CD4-positive, alpha-beta T cell treated with Interleukin-4 for 4 hours (primary cell): ENCODE results near the gene SYF2.
"Not testable (repeated sequence)": the region's sequence is repeated elsewhere in the genome, so short reads cannot be mapped to it uniquely, and the experiment has no call there.

Source experiments
- DNase-seq: peaks from one replicate; pipeline ENCODE4 v3.0.0-alpha.2; 2020

Gene SYF2

DNA sequence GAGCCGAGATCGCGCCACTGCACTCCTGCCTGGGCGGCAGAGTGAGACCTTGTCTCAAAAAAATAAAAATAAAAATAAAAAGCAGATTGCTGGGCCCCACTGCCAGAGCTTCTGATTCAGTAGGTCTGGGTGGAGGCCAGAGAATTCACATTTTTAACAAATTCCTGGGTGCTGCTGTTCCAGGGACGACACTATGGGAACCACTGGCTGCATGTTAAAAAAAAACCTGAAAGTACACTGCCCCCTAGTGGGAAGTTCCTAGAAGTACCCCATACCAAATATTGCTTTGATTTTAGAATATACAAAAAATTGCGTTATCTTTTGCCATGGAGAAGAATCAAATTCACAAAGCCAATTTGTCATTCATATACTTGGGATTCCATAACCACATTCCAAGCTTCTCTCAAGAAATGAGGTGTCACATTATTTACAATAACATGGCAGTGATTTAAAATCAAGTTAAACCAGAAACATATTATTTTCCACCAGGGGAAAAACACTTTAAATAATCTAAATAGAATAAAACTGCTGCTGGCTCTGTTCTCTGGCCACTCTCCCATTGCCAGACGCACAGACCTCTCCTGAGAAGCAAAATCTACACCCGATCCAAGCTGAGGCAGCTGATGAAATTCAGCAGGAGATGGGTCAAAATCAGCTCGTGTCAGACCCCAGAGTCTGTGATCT is 27.4 kb downstream of the SYF2 start:
- peak; percentile 30 for DNase-seq

DNA sequence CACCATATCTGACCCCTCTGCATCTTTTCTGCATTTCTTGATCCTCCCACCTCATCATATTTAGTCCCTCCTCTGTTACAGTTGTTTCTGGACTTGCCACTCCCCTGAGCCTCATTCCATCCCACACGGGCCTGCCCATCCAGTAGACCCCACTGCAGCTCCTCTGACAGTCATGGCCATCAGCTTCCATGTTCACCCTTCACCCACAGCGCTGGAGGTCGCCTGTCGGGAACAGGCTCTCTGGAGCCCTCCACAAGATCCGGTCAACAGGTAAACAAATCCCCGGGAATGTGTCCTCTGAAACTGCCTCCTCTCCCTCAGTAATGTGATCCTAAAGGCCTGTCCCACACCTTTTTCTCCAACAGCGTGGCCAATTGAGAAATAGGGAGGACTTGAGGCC is 31.3 kb downstream of the SYF2 start:
- DNase-seq, result no peak

DNA sequence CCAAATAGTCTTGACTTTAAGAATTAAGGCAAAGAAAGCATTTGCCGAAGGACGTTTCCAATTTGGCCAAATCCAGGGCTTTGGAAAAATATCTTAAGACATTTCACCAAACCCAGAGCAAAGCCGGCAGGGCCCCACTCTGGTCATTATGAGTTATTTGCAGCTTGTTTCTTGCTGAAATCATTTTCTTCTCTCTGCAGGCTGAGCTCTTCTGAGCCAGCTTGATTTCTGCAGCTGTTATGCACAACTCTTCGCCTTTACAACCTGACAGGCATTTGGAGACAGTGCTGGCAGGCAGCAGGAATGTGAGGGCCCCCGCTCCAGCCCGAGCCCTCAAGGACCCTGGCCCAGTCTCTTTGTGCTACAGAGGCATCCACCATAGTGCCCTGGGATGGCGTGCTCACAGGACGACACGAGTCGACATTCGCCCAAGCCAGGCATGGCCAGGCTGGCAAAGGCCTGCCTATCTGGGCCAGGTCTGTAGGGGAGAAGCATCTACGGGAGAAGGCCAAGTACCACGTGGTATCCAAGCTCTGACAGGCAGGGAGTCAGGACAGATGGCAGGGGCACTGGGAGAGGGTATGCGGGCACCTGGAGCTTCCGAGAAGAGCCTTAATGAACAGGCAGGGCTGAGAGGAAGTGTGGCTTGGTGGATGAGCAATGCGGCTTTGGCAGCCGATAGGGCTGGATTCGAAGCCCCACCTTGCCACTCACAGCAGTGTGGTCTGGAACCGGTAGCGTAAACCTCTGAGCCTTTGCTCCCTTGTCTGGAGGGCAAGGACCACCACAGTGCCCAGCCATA is 32.3 kb downstream of the SYF2 start:
- DNase-seq, result no peak

DNA sequence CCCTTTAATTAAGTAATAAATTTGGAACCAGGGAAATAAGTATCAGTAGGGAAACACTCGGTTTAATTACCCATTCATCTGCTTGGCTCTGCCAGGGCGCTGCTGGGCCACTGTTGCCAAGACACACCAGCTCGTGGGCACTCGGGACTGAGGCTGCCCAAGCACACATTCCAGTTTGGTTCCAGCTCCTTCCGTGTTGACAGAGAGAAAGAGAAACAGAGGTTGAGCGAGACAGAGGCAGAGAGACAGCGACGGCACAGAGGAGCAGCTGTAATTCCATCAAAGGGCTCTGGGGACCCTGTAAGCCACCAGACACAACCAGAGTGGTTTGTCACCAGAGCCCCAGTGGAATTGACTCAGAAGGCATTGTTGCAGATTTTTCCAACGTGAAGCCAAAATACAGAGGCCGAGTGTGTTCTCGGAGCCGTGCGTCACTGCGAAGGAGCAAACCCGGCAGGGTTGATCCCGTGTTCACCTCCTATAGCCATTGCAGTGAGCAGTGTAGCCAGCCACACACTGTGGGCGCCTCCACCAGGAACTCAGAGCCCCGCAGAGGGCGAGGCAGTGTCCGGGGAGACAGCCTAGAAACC is 33.5 kb downstream of the SYF2 start:
- no peak for DNase-seq

DNA sequence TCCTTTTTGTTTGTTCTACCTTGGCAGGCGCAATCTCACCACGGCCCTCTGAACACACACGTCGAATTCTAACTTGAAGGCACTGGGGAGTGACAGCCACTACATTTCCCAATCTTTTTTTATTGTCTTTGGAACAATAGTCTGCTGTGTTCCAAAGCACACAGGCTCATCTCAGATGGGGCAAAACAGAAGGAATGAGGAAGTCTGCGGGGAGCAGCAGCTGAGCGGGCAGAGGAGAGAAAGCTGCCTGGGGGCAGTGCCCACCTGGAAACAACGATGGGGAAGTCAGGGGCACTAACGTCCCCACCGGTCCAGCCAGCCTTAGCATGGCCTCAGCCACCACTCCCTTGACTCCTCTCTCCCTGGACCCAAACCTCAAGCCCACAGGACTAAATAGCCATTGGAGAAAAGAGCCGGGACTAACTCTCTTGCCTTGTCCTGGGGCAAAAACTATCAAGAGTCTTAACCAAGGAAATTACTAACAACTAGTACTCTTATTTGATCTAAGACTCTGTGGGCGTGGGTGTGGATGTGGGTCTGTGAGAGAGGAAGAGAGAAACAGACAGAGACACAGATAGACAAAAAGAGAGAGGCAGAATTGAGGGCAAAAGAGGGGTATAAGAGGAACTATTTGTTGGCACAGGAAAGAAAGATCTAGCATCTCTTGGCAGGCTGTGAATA is 34.2 kb downstream of the SYF2 start:
- DNase-seq, result no peak

DNA sequence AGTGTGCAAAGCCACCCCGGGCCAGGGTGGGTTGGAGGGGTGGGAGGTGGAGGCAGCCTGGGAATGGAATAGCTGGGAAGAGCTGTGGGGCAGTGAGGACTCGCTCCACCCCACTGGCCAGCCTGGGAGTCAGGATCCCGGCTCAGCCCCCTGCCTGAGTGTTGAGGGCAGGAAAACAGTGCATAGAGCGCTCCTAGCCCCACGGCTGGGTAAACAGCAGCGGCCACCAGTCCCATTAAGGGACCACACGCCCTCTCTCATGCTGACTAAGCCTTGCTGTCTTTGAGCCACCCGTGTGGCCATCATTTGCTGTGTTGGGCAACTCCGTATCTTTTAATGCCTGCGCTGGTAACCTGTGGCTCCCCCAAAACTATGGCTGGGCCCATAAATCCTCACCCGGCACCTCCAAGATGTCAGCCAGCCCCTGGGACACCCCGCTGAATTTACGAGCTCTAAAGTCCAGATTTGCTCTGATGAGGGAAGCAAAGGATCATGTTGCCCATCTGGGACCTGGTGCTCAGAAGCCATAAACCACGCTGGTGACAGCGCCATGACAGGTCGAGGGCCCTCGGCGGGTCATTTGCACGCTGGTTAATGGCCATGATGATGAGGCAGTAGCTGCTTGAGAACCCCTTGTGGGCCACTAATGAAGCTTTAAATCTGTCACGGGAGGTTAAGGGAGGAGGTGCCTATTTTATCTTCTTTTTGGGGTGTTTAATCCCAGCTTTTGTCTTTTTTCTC is 34.9 kb downstream of the SYF2 start:
- DNase-seq, result no peak

DNA sequence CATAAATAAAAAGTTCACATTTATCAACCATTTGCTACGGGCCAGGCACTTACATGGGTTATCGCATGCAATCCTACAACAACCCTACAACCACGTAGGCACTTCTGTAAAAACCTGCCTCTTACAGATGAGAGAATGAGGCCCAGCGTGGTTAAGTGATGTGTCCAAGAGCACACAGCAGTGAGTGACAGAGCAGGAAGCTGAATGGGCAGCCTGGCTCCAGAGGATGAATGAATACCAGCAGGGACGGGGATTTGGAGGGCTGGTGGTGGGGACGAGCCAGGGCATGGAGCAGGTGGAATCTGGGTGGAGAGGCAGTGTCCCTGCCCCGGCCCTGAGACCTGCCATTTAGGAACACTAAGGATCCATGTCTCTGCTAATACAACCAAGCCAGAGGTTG is 35.5 kb downstream of the SYF2 start:
- DNase-seq, result no peak

DNA sequence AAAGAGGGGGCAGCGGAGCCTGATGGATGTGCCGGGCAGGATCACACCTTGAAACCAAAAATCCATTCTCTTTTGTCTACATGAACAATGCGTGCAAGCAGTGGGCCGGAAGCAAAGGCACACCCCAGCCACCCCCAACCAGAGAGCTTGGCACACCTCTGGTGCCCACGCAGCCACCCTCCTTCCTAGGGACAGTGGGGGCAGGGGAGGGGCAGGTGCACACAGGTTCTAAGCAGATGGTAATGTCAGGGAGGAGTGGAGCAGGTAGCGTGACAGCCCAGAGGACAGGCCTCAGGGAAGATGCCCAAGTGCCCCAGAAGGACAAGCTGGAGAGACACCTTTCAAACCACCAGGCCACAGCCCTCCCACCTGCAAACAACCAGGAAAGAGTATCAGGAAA is 36.5 kb downstream of the SYF2 start:
- no peak for DNase-seq

DNA sequence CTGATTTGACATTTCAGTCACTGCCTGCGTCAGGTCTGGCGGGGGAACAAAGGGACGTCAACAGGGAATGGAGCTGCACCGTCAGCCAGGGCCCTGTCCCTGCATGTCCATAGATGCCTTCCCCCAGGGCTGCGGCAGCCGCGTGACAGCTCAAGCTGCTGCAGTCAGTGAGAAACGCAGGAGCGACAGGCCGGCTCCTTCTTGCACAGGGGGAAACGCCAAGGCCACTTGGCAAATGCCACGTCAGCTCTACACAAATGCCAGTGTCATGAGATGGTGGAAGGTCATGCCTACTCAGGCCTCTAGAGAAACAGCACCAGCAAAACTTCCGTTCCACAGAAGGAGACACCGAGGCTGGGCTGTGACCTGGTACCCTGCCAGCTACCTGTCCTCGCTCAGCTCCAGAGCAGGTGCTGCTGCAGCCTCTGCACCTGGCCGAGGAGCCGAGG is 37.7 kb downstream of the SYF2 start:
- DNase-seq, result no peak

DNA sequence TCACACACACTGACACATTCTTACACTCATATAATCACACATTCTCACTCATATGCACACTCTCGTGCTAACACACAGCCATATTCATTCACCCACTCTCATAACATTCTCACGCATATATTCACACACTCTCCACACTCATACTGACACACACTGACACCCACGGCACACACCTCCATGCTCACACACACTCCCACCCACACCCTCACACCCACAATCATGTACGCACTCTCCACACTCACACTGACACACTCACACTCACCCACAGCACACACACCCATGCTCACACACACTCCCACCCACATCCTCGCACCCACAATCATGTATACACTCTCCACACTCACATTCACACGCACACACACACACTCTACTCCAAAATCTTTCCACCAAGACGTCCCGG is 38.2 kb downstream of the SYF2 start:
- DNase-seq, result no peak

DNA sequence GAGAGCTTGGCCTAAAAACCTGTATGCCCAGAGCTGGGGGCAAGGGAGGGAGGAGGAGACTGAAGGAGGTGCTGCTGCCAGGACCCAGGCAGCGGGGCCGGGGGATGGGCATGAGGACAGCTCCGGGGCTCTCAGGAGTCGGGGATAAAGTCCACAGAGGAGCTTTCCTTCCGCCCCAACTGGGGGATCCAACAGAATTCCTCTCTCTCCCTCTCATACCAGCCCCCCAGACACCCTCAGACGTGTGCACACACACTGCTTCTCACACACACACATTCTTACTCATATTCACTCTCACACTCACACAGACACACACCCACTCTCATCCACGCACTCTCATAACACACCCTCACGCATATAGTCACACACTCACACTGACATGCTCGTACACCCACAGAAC is 39.1 kb downstream of the SYF2 start:
- no peak for DNase-seq

DNA sequence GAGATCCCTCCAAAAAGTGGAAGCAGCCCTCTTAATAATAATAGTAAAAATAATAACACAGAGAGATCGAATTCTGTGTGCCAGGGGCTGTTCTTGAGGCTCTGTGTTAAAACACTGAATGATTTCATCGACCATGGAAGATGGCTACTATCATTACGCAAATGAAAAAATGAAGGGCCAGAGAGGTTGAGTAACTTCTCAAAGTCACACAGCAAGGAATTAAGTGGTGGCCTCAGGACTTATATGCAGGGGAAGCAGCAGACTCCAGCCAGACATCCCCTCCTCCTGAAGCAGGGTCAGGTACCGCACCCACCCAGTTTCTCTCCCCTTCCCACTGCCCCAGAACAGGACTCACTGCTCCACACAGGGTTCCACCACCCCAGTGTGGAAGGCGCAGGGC is 40.1 kb downstream of the SYF2 start:
- no peak for DNase-seq

DNA sequence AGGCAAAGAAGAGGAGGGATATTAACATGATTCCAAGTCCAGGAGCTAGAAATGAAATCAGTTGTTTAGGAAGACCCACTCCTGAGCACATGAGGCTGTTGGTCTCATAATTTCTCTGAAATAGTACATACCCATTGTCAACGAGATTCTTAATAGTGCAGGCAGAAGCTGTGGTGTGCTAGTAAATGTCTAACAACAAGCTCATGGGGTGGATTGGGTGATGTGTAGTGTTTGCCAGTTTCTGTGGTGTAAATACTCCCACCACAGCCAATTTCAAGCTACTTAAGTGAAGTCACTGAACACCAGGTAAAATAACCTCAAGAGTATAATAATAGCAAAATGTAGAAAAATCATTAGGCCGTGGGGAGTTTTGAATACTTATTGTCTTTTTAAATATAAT is 42.0 kb downstream of the SYF2 start:
- no peak for DNase-seq

DNA sequence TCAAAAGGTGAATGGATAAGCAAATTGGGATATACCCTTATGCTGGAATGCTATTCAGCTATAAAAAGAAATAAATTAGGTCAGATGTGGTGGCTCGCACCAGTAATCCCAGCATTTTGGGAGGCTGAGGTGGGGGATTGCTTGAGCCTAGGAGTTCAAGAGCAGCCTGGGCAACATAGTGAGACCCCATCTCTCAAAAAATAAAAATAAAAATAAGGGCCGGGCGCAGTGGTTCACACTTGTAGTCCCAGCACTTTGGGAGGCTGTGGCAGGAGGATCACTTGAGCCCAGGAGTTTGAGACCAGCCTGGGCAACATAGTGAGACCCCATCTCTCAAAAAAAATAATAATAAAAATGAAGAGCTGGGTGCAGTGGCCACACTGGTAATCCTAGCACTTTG is 44.4 kb downstream of the SYF2 start:
- DNase-seq, result not testable (repeated sequence)

DNA sequence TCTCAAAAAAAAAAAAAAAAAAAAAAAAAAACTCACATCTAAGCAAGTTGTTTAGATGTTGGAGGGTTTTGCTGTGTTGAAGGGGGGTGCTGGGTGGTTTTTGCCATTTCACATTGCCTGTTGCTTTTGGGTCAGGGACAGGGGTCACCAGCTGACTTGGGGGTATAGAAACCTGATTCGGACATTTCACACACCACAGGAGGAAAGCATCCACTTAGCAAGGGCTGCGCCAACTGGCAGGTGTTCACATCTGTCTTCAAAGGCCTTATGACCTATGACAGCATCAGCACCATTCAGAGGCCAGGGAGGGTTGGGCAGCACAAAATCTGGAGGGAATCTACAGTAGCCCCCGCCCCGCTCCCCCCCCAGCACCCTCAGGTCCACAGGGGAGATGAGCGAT is 45.2 kb downstream of the SYF2 start:
- DNase-seq, result no peak

DNA sequence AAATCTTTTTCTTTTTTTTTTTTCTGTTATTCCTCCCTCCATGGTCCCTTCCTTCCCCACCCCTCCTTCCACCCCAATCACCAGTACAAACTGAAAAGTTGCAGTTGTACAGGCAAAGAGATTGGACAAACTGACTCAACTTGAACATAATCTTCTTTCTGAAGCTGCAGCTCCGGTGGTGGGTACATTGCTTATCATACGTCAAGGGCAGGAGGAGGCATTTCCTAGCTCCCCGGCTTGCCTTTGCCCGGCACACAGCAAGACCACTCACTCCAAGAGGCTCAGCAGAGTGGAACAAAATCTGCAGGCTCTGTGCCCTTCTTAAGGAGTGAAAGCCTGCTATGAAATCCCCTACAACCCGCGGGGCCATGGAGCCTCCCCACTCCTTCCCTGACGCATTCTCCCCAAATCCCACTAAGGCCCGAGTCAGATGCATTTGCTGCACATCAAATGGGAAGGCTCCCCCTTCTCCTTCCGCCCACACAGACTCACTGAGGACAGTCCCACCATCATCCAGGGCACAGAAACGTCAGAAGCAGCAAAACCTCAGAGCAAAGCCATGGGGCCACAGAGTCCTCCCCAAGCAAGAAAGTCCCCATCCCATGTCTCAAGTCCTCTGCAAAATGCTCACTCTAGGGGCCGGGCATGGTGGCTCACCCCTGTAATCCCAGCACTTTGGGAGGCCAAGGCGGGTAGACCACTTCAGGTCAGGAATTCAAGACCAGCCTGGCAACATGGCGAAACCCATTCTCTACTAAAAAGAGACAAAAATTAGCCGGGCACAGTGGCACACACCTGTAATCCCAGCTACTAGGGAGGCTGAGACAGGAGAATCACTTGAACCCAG is 45.9 kb downstream of the SYF2 start:
- DNase-seq, result no peak

DNA sequence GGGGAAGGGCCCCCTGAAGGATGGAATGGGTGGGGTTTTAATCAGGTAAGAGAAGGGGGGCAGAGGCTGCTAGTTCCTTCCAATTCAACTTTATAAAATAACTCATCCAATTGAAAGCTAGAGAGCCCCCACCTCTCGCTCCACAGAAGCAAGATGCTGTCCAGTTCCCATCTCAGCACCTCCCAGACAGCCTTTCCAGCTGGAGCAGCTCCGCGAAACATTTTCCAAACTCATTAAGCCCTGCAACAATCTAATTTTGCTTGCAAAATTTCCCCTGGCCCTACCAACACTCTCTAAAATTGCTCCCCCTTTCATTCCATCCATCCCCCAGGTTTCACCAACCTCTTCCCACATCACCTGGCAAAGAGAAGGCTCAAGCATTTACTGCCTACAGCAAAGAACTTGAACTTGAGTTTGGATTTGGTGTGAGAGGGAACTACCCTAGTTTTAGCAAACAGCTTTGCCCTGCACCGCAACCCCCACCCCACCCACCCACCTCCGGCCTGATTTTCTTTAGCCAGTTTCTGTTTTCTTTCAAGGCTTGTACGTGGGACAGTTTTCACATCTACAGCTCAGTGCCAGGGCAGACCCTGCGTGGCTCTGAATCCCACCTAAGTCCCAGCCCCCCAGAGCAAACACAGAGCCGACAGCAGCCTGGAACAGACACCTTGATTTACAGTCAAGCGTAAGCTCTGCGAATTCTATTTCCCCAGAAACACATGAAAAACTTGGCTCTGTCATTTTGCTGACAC is 46.7 kb downstream of the SYF2 start:
- DNase-seq, result no peak

DNA sequence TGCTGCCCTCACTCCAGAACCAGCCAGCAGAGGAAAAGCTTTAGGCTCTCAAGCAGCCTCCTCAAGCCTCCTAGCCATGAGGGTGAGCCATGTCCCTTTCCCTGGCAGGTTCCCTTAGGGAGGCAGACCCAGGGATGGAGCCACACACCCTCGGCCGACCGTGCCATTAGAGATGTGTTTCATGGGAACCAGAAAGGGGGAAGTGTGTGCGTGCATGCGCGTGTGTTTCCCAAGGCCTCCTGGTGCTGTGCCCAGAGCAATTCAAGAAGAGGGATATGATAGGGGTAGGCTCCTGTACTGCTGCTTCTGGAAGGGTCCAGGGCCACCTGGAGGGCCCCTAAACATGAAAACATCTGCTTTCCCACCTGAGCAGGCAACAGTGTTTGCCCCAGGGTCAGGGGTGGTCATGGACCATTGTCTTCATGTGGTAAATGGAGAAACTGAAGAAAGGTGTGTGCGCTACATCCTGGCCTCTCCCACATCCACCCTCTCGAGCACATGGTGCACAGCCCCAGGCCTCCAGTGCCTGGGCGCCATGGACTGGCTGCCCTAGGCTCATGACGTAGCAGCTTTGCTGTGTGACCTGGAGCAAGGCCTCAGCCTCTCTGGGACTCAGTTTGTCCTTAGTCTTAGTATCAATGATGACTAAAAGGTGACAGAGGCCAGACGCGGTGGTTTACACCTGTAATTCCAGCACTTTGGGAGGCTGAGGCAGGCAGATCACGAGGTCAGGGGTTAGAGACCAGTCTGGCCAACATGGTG is 48.1 kb downstream of the SYF2 start:
- no peak for DNase-seq

DNA sequence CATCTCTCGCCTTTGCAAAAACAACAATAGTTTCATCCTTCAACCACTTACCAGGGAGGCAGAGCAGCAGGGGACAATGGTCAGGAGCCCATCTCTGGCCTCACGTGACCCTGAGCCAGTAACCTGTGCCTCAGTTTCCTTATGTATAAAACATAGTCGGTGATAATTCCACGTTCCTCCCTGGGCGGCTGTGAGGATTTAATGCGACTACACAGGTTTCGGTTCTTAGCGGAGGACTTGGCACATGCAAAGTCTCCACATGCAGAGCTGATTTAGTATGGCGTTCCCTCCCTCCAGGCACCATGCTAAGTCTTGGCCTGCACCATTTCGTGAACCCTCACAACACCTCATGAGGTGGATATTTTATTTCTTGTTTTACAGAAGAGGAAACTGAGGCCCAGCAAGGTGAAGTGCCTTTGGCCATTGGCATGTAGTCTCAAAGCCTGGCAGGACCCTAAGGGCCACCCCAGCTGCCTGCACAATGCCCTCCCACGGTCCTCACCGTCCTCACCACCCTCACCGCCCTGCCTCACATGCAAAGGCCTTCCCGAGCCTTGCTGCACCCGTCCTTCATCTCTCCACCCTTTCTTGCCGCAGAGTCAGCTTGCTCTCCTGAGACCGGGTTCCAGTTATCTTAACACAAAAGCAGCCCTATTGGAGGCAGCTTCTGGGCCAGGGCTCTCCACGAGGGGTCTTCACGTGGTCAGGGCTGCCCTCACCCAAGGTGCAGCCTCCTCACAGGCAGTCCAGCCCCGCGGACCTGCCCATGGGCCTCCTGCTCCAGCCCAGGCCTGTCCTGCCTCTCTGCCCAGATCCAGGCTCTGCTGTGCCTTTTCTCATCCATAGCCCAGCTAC is 48.9 kb downstream of the SYF2 start:
- DNase-seq, result no peak
